K562 (cell line): Measurements from ENCODE around the gene BPIFB2. TPM values are rescaled to one million over a fixed set of nuclear protein-coding genes. Genes with fewer than 3 reads are reported as not detected.

Experiments used
- ATAC-seq: fragments of 200-7000 bp; cut with Tn5 transposase; 3 replicates; pipeline ENCODE4 v1.9.1; 2020; ENCODE audit warnings: moderate library complexity
- BruUV-seq: library from RNA; stranded (reverse); fragments of 400-500 nt; replicated peaks from 2 replicates; lab custom pipeline; 2021; lab: Mats Ljungman, UMichigan
- CTCF ChIA-PET: fragments of 300-600 bp; formaldehyde crosslinking; extraction: SDS; loops from one replicate; lab custom pipeline; 2021; ENCODE audit warnings: low intra/inter-chr PET ratio; lab: Yijun Ruan, JAX
- POLR2A ChIA-PET: fragments of 300-600, 350-650 bp; sonication (Branson Sonifier 250); formaldehyde crosslinking; extraction: SDS; loops from one replicate; lab custom pipeline; 2021; ENCODE audit warnings: antibody characterized with exemption, inconsistent platforms; lab: Yijun Ruan, JAX
- DNase-seq, 4 experiments: peaks; one replicate each; pipeline versions ENCODE4 v3.0.0 to v3.0.0-alpha.2; 2011 to 2018; ENCODE audit warnings: low spot score in 3 of 4, mixed read lengths in 3 of 4; ENCODE audit errors: extremely low read depth in 1 of 4
- FAIRE-seq: peaks from 2 replicates; lab custom pipeline; 2011; peaks lifted over from hg19 to GRCh38; lab: Jason Lieb, UNC
- H2AFZ ChIP-seq: 2 replicates; pipeline ENCODE4 v1.6.0; 2011; ENCODE audit warnings: low read depth, low read length, control low read depth, inconsistent platforms
- H3K27ac ChIP-seq: fragments of 200-600 bp; 3 replicates; pipeline ENCODE4 v1.8.0; 2011; ENCODE audit warnings: low read depth, mild to moderate bottlenecking, control low read depth, inconsistent platforms, low read length, moderate library complexity, mixed read lengths; ENCODE audit errors: extremely low read depth
- H3K27me3 ChIP-seq, 2 experiments: fragments of 300-600 bp in 1 of 2; 2 replicates in 1 of 2; 3 replicates in 1 of 2; pipeline versions ENCODE4 v1.6.0 to v1.8.0; 2011; ENCODE audit warnings: inconsistent platforms in 2 of 2, low read length in 2 of 2, mild to moderate bottlenecking in 1 of 2, mixed read lengths in 1 of 2, moderate library complexity in 1 of 2; ENCODE audit not compliant: control insufficient read depth in 2 of 2, insufficient read depth in 2 of 2
- H3K36me3 ChIP-seq: fragments of 300-600 bp; 3 replicates; pipeline ENCODE4 v1.8.0; 2011; ENCODE audit warnings: mild to moderate bottlenecking, low read length, inconsistent platforms; ENCODE audit not compliant: control insufficient read depth, insufficient read depth
- H3K4me1 ChIP-seq, 2 experiments: fragments of 200-600 bp in 1 of 2; replicated peaks in 1 of 2; 2 replicates in 1 of 2; 3 replicates in 1 of 2; pipeline versions ENCODE4 v1.5.1 to v1.8.0; 2011; ENCODE audit warnings: inconsistent platforms in 2 of 2, low read length in 2 of 2, mild to moderate bottlenecking in 1 of 2, mixed read lengths in 1 of 2, moderate library complexity in 1 of 2; ENCODE audit not compliant: control insufficient read depth in 2 of 2, insufficient read depth in 2 of 2
- H3K4me2 ChIP-seq: 2 replicates; pipeline ENCODE4 v1.6.1; 2011; ENCODE audit warnings: low read length, control low read depth, inconsistent platforms, mixed read lengths; ENCODE audit not compliant: insufficient read depth
- H3K4me3 ChIP-seq: fragments of 200-600 bp; sonication (generic), shearing (Covaris generic); 2 replicates; pipeline ENCODE4 v1.5.1; 2016; ENCODE audit warnings: control low read depth, inconsistent platforms
- H3K79me2 ChIP-seq: fragments of 200-600 bp; 3 replicates; pipeline ENCODE4 v1.8.0; 2011; ENCODE audit warnings: low read length, inconsistent platforms; ENCODE audit not compliant: control insufficient read depth, insufficient read depth
- H3K9ac ChIP-seq, 2 experiments: 2 replicates each; pipeline versions ENCODE4 v1.6.0 to v1.6.1; 2011; ENCODE audit warnings: low read depth in 2 of 2, low read length in 2 of 2, control low read depth in 1 of 2, inconsistent platforms in 1 of 2, mild to moderate bottlenecking in 1 of 2, mixed read lengths in 1 of 2; ENCODE audit not compliant: insufficient read depth in 1 of 2
- H3K9me1 ChIP-seq: one replicate; pipeline ENCODE4 v1.6.0; 2011; ENCODE audit warnings: inconsistent platforms, mild to moderate bottlenecking, low read length, moderate library complexity; ENCODE audit not compliant: control insufficient read depth, insufficient read depth
- H3K9me3 ChIP-seq: replicated peaks from 2 replicates; pipeline ENCODE4 v1.5.1; 2011; ENCODE audit warnings: low read depth, low read length, inconsistent platforms; ENCODE audit not compliant: control insufficient read depth, insufficient read depth
- H4K20me1 ChIP-seq: replicated peaks from 2 replicates; pipeline ENCODE4 v1.6.1; 2011; ENCODE audit warnings: low read length, inconsistent platforms, mixed read lengths; ENCODE audit not compliant: control insufficient read depth, insufficient read depth
- BCL6 ChIP-seq: fragments of 250-450 bp; sonication (Bioruptor Pico); IDR thresholded peaks from 2 replicates; pipeline ENCODE4 v1.4.0; 2020
- CEBPG ChIP-seq, 3 experiments: fragments of 200-800 bp in 1 of 3; sonication (Bioruptor generic) in 1 of 3; sonication (generic) in 1 of 3; formaldehyde crosslinking in 1 of 3; IDR thresholded peaks in 2 of 3; conservative IDR thresholded peaks in 1 of 3; 2 replicates each; pipeline versions ENCODE4 v1.6.1 to v1.8.0; 2016 to 2022; ENCODE audit warnings: missing compliant biosample characterization in 2 of 3, missing genetic modification characterization in 2 of 3, mild to moderate bottlenecking in 1 of 3, missing genetic modification reagents in 1 of 3
- FOXK2 ChIP-seq, 2 experiments: fragments of 450-650 bp; IDR thresholded peaks in 1 of 2; conservative IDR thresholded peaks in 1 of 2; 2 replicates each; pipeline ENCODE4 v1.6.1; 2016; ENCODE audit warnings: low read depth in 2 of 2, mild to moderate bottlenecking in 1 of 2
- HCFC1 ChIP-seq: IDR thresholded peaks from 2 replicates; pipeline ENCODE4 v1.6.1; 2012; ENCODE audit warnings: low read depth, low read length, improper control_type of control experiment
- HDAC2 ChIP-seq: fragments of 450-650 bp; IDR thresholded peaks from 2 replicates; pipeline ENCODE4 v1.6.1; 2016; ENCODE audit warnings: mild to moderate bottlenecking
- HMG20B ChIP-seq: fragments of 250-450 bp; sonication (Bioruptor Pico); IDR thresholded peaks from 2 replicates; pipeline ENCODE4 v1.5.0; 2021; ENCODE audit warnings: mild to moderate bottlenecking
- HNRNPK ChIP-seq: fragments of 200-400 bp; formaldehyde crosslinking; IDR thresholded peaks from one replicate; pipeline ENCODE4 v1.6.1; 2018; ENCODE audit warnings: mild to moderate bottlenecking, low read depth, low read length; ENCODE audit not compliant: poor library complexity, severe bottlenecking
- KLF10 ChIP-seq: fragments of 250-450 bp; sonication (Bioruptor Pico); IDR thresholded peaks from 2 replicates; pipeline ENCODE4 v1.6.1; 2021; ENCODE audit warnings: matching md5 sums
- MEIS2 ChIP-seq: fragments of 450-650 bp; IDR thresholded peaks from 2 replicates; pipeline ENCODE4 v1.6.1; 2014; ENCODE audit warnings: mild to moderate bottlenecking; ENCODE audit not compliant: partially characterized antibody
- POLR3G ChIP-seq: IDR thresholded peaks from 2 replicates; pipeline ENCODE4 v1.6.1; 2011; ENCODE audit not compliant: insufficient read length, insufficient replicate concordance; ENCODE audit errors: extremely low read depth
- PTTG1 ChIP-seq: fragments of 450-650 bp; IDR thresholded peaks from 2 replicates; pipeline ENCODE4 v1.6.1; 2016; ENCODE audit warnings: low read depth, mild to moderate bottlenecking, missing genetic modification characterization, missing compliant biosample characterization
- RBM25 ChIP-seq: fragments of 200-400 bp; formaldehyde crosslinking; IDR thresholded peaks from 2 replicates; pipeline ENCODE4 v1.6.1; 2018; ENCODE audit warnings: low read length, low read depth, moderate library complexity; ENCODE audit not compliant: severe bottlenecking
- SRSF1 ChIP-seq: fragments of 200-400 bp; formaldehyde crosslinking; IDR thresholded peaks from 2 replicates; pipeline ENCODE4 v1.6.1; 2017; ENCODE audit warnings: mild to moderate bottlenecking, low read depth, low read length, moderate library complexity
- TBL1XR1 ChIP-seq, 2 experiments: IDR thresholded peaks; 2 replicates each; pipeline ENCODE4 v1.6.1; 2012; ENCODE audit warnings: improper control_type of control experiment in 2 of 2, low read length in 2 of 2, mild to moderate bottlenecking in 1 of 2
- TBP ChIP-seq: optimal IDR thresholded peaks from 2 replicates; pipeline ENCODE3; 2011; ENCODE audit warnings: low read depth, low read length, improper control_type of control experiment
- U2AF2 ChIP-seq: fragments of 200-400 bp; formaldehyde crosslinking; optimal IDR thresholded peaks from 2 replicates; pipeline ENCODE3; 2017; ENCODE audit warnings: low read depth, mild to moderate bottlenecking, low read length
- ZFP36 ChIP-seq: fragments of 150-350 bp; IDR thresholded peaks from 2 replicates; pipeline ENCODE4 v1.6.1; 2018; ENCODE audit warnings: low read length, low read depth; ENCODE audit not compliant: partially characterized antibody
- WGBS: fragments of 100-300 bp; shearing (Covaris generic); methylation state at CpG from one replicate; pipeline ENCODE4 v1.1.6; 2016; ENCODE audit warnings: low coverage, mixed read lengths; ENCODE audit not compliant: insufficient coverage; ENCODE audit errors: missing lambda C conversion rate; 5-methylcytosine and 5-hydroxymethylcytosine counted together
- in situ Hi-C: fragments of 300-500 bp; cut with MboI; formaldehyde crosslinking; loops from 4 replicates; pipeline ENCODE4 v1.15.0; 2018; ENCODE audit warnings: inconsistent platforms, mixed read lengths
- intact Hi-C: fragments of 100-400 bp; cut with micrococcal nuclease; formaldehyde crosslinking; loops from 2 replicates; pipeline ENCODE4 v1.14.2; 2022
- polyA plus RNA-seq, 8 experiments: library from polyadenylated mRNA; depleted of rRNA in 4 of 8; stranded (reverse) in 5 of 8; unstranded in 3 of 8; fragments of >200 nt; fragmentation: Nextera tagmentation in 2 of 8; fragmentation: Illumina TruSeq in 1 of 8; extraction: Ambion mirVana in 2 of 8; extraction: Trizol in 1 of 8; gene quantifications; 2 replicates each; pipeline versions ENCODE4 v1.2.1 to v1.2.3, GENCODE V29; 2011 to 2014; ENCODE audit warnings: inconsistent platforms in 1 of 8, missing spikeins in 1 of 8
- total RNA-seq, 7 experiments: library from RNA; depleted of rRNA in 6 of 7; stranded (reverse); fragments of >200 nt in 6 of 7; fragmentation: Illumina TruSeq in 2 of 7; extraction: Trizol in 2 of 7; gene quantifications; 2 replicates each; pipeline versions ENCODE4 v1.2.1 to v1.2.3, GENCODE V29; 2011 to 2021; ENCODE audit warnings: low replicate concordance in 1 of 7
- TF ChIP-seq, protein P1 (sequence below), 2 experiments: IDR thresholded peaks in 1 of 2; conservative IDR thresholded peaks in 1 of 2; 2 replicates each; pipeline ENCODE4 v1.6.1; 2016; ENCODE audit warnings: low read depth in 2 of 2, mild to moderate bottlenecking in 1 of 2, missing compliant biosample characterization in 1 of 2, missing genetic modification characterization in 1 of 2, moderate library complexity in 1 of 2
- TF ChIP-seq, protein P2 (sequence below): sonication (generic); IDR thresholded peaks from 2 replicates; pipeline ENCODE4 v1.6.1; 2016

The BPIFB2 gene
- total and polyA plus RNA-seq, 9 of the 15 experiments (the other 6 are each of a cell fraction or from before 2014, with no cell fraction given): not detected

DNA sequence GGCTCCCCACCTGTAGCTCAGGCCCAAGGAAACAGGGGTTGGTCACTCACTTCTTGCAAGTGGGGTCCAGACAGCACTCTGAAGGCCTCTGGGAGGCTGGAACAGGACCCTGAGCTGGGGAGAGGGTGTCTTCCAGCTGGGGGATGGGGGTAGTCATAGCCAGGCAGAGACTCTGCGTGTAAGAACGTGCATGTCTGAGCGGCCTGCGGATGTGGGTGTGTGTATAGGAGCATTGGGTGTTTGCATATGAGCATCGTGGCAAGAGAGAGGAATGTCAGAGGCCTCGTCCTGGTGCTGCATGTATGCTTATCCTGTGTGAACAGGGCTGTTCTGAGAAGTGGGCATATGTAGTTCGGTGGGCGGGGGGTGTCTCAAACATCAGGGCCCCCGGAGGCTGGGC lies 58.3 kb downstream of the BPIFB2 start:
- Histone ChIP-seq H4K20me1 (peaks cover 13% of the 10 kb centered on the region; the same call in 1 of the 2 replicates), H3K36me3 (no peaks in the 10 kb centered on the region), H3K27me3 (peaks cover 28 to 72% of the 10 kb centered on the region in 2 experiments; a peak in 4 of 5 replicates), H3K79me2 (no peaks in the 10 kb centered on the region), H3K4me3 (no peak overlapping the region), H3K4me2 (no peak overlapping the region), H3K9me3 (no peaks in the 10 kb centered on the region), H2AFZ (no peak overlapping the region), H3K9ac (no peak overlapping the region), H3K9me1 (no peaks in the 10 kb centered on the region), H3K27ac (no peak overlapping the region), H3K4me1 (no peaks in the 10 kb centered on the region)
- intact Hi-C loops: no loop called here
- POLR2A ChIA-PET: interaction anchor here (0.5 to 0.6 kb wide), 2 partner anchors 21 to 28 kb away, joined by 3 read pairs; no protein-coding TSS in a partner anchor
- CTCF ChIA-PET: no interaction called here
- no peak for TF ChIP-seq SRSF1
- no peak for TF ChIP-seq BCL6
- no peak for TF ChIP-seq CEBPG (CRISPR knock-in tag; IDR thresholded peaks at IDR 0.05)
- no peak for TF ChIP-seq CEBPG (tag; conservative IDR thresholded peaks at IDR 0.05 in 1 of 2, IDR thresholded peaks at IDR 0.05 in 1 of 2)
- TF ChIP-seq TBL1XR1 (IDR thresholded peaks at IDR 0.05; ENCODE audit: low read length in 2 of 2): no peak
- no peak for TF ChIP-seq HCFC1
- TF ChIP-seq HMG20B: no peak
- no peak for TF ChIP-seq RBM25
- TF ChIP-seq, protein P1, sequence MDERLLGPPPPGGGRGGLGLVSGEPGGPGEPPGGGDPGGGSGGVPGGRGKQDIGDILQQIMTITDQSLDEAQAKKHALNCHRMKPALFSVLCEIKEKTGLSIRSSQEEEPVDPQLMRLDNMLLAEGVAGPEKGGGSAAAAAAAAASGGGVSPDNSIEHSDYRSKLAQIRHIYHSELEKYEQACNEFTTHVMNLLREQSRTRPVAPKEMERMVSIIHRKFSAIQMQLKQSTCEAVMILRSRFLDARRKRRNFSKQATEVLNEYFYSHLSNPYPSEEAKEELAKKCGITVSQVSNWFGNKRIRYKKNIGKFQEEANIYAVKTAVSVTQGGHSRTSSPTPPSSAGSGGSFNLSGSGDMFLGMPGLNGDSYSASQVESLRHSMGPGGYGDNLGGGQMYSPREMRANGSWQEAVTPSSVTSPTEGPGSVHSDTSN (CRISPR knock-in tag; IDR thresholded peaks at IDR 0.05; ENCODE audit: low read depth): no peak
- TF ChIP-seq, protein P1 (tag; conservative IDR thresholded peaks at IDR 0.05; ENCODE audit: low read depth): no peak
- TF ChIP-seq ZFP36: no peak
- TF ChIP-seq HDAC2: no peak
- TF ChIP-seq, protein P2, sequence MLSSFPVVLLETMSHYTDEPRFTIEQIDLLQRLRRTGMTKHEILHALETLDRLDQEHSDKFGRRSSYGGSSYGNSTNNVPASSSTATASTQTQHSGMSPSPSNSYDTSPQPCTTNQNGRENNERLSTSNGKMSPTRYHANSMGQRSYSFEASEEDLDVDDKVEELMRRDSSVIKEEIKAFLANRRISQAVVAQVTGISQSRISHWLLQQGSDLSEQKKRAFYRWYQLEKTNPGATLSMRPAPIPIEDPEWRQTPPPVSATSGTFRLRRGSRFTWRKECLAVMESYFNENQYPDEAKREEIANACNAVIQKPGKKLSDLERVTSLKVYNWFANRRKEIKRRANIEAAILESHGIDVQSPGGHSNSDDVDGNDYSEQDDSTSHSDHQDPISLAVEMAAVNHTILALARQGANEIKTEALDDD: no peak
- no peak for TF ChIP-seq TBP
- no peak for TF ChIP-seq POLR3G
- no peak for TF ChIP-seq FOXK2 (conservative IDR thresholded peaks at IDR 0.05 in 1 of 2, IDR thresholded peaks at IDR 0.05 in 1 of 2; ENCODE audit: low read depth in 2 of 2)
- TF ChIP-seq U2AF2: no peak
- no peak for TF ChIP-seq KLF10 (CRISPR knock-in tag)
- TF ChIP-seq HNRNPK: no peak
- TF ChIP-seq MEIS2: no peak
- TF ChIP-seq PTTG1 (tag): no peak
- ATAC-seq: no peak
- no TSS peak for BruUV-seq
- DNase-seq: no peak
- in situ Hi-C loops: no loop called here
- FAIRE-seq: no peak
- whole genome bisulfite sequencing: 0% methylated on average over 9 of the region's 9 CpGs
